GM10266 (cell line): ENCODE measurements around the gene CRACR2B.

ENCODE experiments used
- DNase-seq: peaks from one replicate; pipeline ENCODE4 v3.0.0; 2012; ENCODE audit errors: extremely low spot score
- TF ChIP-seq, protein P1 (sequence below): IDR thresholded peaks from 2 replicates; pipeline ENCODE4 v1.5.1; 2012; ENCODE audit warnings: mild to moderate bottlenecking, low read depth; ENCODE audit not compliant: control insufficient read depth, insufficient read depth; ENCODE audit errors: missing control alignments

The CRACR2B gene

DNA sequence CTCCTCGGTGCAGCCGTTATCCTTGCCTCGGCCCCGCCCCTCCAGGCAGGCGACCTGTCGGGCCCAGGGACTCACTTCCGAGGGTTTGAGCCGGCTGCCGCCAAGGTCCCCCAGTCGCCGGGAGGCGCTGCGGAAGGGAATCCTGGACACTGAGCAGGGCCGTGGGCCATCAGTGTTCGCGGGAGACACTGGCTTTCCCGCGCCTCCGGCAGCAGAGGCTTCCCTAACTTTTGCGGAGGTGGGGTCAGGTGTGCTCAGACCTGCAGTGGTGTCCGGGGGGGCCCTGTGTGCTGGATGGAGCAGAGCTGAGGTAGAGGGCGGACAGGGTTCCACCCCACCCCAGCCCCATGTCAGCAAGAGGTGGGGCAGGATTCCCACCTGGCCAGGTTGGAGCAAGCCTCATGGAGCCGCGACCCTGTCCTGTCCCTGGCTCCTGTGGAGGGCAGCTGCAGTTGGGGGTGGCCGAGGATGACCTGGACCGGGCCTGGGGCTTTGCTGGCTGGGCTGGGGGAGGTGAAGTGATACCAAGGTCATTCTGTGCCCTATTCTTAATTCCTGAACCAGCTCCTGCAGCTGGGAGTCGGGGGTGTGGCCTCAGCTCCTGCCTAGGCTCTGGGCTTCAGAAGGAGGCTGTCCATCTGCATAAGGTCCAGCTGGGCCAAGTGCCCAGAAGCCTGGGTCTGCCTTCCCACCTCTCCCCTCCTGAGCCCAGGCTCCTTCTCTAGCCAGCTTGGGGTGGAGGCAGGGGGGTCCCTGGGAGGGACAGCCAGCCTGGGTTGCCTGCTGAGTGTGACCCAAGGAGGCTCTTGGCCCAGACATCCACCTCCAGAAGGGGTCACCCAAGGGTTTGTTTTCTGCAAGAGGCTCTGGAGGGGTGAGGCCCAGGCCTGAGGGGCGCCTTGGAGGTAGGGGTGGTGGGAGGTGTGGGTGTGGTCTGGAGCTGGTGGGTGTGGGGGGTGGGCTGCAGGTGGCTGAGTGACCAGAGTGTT is 23.4 kb downstream of the CRACR2B start:
- TF ChIP-seq, protein P1, sequence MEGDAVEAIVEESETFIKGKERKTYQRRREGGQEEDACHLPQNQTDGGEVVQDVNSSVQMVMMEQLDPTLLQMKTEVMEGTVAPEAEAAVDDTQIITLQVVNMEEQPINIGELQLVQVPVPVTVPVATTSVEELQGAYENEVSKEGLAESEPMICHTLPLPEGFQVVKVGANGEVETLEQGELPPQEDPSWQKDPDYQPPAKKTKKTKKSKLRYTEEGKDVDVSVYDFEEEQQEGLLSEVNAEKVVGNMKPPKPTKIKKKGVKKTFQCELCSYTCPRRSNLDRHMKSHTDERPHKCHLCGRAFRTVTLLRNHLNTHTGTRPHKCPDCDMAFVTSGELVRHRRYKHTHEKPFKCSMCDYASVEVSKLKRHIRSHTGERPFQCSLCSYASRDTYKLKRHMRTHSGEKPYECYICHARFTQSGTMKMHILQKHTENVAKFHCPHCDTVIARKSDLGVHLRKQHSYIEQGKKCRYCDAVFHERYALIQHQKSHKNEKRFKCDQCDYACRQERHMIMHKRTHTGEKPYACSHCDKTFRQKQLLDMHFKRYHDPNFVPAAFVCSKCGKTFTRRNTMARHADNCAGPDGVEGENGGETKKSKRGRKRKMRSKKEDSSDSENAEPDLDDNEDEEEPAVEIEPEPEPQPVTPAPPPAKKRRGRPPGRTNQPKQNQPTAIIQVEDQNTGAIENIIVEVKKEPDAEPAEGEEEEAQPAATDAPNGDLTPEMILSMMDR = peak; percentile 26

DNA sequence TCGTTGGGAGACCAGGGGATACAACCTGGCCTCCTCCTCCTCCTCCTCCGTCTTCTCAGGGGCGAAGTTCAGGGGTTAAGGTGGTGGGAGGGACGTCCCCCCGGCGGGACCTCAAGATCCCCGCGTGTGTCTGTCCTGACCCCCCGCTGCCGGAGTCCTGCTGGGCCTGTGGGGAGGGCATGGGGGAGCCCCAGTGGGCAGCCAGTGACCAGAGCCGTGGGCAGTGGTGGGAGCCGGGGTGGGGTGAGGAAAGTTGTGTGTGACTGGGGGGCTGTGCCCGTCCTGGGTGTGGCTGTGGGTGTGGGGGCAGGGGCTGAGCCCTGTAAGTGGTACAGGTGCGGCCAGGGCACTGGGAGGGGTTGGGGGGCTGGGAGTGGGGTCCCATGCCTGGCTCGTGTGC is 25.0 kb downstream of the CRACR2B start:
- TF ChIP-seq, protein P1 = no peak
- DNase-seq = no peak

More for the DNA sequence above, 23.4 kb downstream of the CRACR2B start:
- DNase-seq = peak; percentile 67

GRCh38 chr11:853682-854448 is 26.1 kb downstream of the CRACR2B start:
- TF ChIP-seq, protein P1 = no peak

GRCh38 chr11:854601-855329 is 27.0 kb downstream of the CRACR2B start:
- DNase-seq = no peak
- TF ChIP-seq, protein P1 = no peak

More at GRCh38 chr11:853682-854448, 26.1 kb downstream of the CRACR2B start:
- no peak for DNase-seq

DNA sequence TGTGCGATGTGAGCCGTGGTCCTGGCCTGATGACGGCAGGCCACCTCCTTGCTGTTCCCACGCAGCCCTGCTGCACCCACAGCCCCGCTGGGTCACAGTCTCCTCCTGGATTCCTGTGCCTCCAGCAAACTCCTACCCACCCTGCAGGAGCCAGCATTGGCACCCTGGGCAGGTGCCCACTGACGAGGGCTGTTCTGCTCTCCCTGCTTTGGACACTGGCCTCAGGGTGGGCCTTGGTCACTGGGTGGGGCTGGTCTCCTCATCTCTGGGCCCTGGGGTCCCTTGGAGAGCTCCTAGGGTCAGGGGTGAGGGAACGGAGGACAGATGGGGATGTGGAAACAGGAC is 27.6 kb downstream of the CRACR2B start:
- TF ChIP-seq, protein P1 = no peak
- DNase-seq = no peak

DNA sequence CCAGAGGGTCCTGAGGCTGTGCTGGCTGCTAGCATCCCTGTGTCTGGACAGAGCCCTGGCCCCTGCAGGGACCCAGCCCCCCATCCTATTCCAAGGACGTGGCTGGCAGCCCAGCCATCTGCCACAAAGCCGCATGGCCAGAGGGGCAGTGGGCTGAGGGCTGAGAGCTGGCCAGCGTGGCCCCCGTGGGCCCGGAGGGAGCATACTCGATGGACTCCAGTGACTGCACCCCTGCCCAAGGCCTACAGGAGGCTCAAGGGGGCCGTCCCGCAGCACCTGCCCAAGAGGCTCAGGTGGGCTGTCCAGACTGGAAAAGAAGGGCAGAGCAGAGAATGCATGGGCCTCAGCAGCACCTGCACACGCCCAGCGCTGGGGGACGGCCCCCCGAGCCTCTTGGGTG is 28.1 kb downstream of the CRACR2B start:
- no peak for DNase-seq
- TF ChIP-seq, protein P1 = no peak
